Cardiac fibroblast (primary cell): ENCODE data around the gene RAB9A.

Experiments used
- DNase-seq, 2 donors: peaks; one replicate each; pipeline versions ENCODE4 v3.0.0 to v3.0.0-alpha.2; 2010; ENCODE audit warnings: low read depth in 2 of 2
- H3K4me3 ChIP-seq, 2 donors: replicated peaks in 1 of 2; 1 replicate in 1 of 2; 2 replicates in 1 of 2; pipeline ENCODE4 v1.5.1; 2011; ENCODE audit warnings: low read depth in 2 of 2, low read length in 2 of 2, mild to moderate bottlenecking in 2 of 2, moderate library complexity in 1 of 2
- CTCF ChIP-seq: IDR thresholded peaks from one replicate; pipeline ENCODE4 v1.5.1; 2011; ENCODE audit warnings: low read depth, mild to moderate bottlenecking, low read length, inconsistent platforms

RAB9A gene

GRCh38 chrX:13741695-13742094 lies 52.8 kb downstream of the RAB9A start:
- DNase-seq = no peak
- no peak overlapping the region for H3K4me3 ChIP-seq
- no peak for TF ChIP-seq CTCF

GRCh38 chrX:13742397-13743176 lies 53.7 kb downstream of the RAB9A start:
- TF ChIP-seq CTCF = no peak
- H3K4me3 ChIP-seq = no peak overlapping the region
- peak in 1 of 2 donors; percentile 14 for DNase-seq

- peak; percentile 52 for TF ChIP-seq CTCF
- peak in 1 of 2 donors; percentile 78 for DNase-seq
- H3K4me3 ChIP-seq = no peak overlapping the region
Measured at GRCh38 chrX:13747836-13748235, 58.9 kb downstream of the RAB9A start.

GRCh38 chrX:13748486-13748885 lies 59.6 kb downstream of the RAB9A start:
- no peak for TF ChIP-seq CTCF
- DNase-seq = peak in 1 of 2 donors; percentile 39
- H3K4me3 ChIP-seq = no peak overlapping the region

- no peak overlapping the region for H3K4me3 ChIP-seq
- peak; percentile 43 for TF ChIP-seq CTCF
- peak; percentile 63 to 67 for DNase-seq
Measured at GRCh38 chrX:13750204-13750603, 61.3 kb downstream of the RAB9A start.

GRCh38 chrX:13750812-13751211 lies 61.9 kb downstream of the RAB9A start:
- no peak for TF ChIP-seq CTCF
- no peak for DNase-seq
- H3K4me3 ChIP-seq = no peak overlapping the region

GRCh38 chrX:13752141-13752540 lies 63.2 kb downstream of the RAB9A start:
- TF ChIP-seq CTCF = no peak

More at GRCh38 chrX:13752141-13752540, 63.2 kb downstream of the RAB9A start:
- H3K4me3 ChIP-seq = no peak overlapping the region
- no peak for DNase-seq
